ENCODE results near the gene ENSA.

DNA sequence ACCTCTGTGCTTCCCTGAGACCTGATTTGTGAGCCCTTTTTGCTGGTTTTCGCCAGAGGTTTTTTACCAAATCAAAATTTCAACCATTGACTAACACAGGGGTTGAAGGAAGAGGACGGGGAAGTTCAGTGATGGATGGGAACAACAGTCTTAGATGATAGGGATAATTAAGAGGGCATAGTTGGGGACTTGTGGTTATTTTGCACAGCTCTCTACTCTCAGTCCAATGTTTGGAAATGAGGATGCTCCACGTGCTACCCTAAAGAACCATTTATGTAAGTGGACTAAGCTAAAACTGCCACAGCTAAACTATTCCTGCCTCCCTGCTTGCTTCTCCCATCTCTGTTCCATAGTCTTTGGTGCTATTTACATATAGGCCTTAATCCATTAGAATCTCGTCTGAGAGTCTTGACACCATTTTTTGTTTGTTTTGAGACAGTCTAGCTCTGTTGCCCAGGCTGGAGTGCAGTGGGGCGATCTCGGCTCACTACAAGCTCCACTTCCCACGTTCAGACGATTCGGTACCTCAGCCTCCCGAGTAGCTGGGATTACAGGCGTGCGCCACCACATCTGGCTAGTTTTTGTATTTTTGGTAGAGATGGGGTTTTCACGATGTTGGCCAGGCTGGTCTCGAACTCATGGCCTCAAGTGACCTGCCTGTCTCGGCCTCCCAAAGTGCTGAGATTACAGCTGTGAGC, 49.3 kb downstream of the ENSA start:
- TF ChIP-seq POLR2A (IDR thresholded peaks at IDR 0.05; ENCODE audit: low read length) (no peak), GATA1 (IDR thresholded peaks at IDR 0.05; ENCODE audit: low read depth, low read length) (no peak)
